Breast epithelium (tissue), 3 donors: ENCODE results near the gene C2orf74.

Source experiments
- POLR2AphosphoS5 ChIP-seq, 3 donors: sonication (generic); formaldehyde crosslinking; IDR thresholded peaks; one replicate each; pipeline ENCODE4 v1.6.1; 2017; ENCODE audit warnings: antibody characterized with exemption in 3 of 3
- TF ChIP-seq, protein P1 (sequence below), 3 donors: fragments of 450-650 bp; IDR thresholded peaks; one replicate each; pipeline ENCODE4 v1.5.1; 2016 to 2017; ENCODE audit warnings: antibody characterized with exemption in 3 of 3, mild to moderate bottlenecking in 3 of 3, moderate library complexity in 3 of 3

DNA sequence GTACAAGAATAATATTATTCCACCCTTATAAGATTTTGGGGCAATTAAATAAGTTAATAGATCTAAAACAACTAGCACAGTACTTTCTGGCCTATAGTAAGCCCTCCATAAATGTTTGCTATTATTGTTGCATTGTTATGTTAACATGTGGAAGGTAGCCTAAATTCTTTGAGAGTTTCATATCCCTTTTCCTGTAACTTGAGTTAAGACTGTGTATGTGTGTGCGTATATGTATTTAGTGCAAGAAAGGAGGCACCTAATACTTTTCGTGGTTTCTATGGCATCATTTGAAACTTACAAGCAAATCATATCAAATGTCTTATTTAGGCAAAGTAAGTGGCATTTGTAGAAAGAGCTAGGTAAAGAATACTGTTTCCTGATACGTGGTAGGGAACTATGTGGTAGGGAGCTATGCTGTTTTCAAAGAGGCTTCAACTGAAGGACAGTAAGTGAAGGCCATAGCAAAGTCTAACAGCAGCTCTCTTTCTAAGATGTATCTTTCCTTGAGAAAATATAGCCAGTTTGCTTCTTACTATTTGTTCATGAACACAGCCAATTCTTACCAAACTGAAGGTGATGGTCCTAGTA lies 36.8 kb upstream of the C2orf74 start:
- TF ChIP-seq, protein P1, sequence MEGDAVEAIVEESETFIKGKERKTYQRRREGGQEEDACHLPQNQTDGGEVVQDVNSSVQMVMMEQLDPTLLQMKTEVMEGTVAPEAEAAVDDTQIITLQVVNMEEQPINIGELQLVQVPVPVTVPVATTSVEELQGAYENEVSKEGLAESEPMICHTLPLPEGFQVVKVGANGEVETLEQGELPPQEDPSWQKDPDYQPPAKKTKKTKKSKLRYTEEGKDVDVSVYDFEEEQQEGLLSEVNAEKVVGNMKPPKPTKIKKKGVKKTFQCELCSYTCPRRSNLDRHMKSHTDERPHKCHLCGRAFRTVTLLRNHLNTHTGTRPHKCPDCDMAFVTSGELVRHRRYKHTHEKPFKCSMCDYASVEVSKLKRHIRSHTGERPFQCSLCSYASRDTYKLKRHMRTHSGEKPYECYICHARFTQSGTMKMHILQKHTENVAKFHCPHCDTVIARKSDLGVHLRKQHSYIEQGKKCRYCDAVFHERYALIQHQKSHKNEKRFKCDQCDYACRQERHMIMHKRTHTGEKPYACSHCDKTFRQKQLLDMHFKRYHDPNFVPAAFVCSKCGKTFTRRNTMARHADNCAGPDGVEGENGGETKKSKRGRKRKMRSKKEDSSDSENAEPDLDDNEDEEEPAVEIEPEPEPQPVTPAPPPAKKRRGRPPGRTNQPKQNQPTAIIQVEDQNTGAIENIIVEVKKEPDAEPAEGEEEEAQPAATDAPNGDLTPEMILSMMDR (IDR thresholded peaks at IDR 0.05), result no peak
- TF ChIP-seq POLR2AphosphoS5 (IDR thresholded peaks at IDR 0.05), result no peak
